GM12878 (cell line): ENCODE data around the gene GNB5. TPM values are rescaled to one million over a fixed set of nuclear protein-coding genes. Genes with fewer than 3 reads are reported as not detected.

Experiments used
- ATAC-seq: fragments of 200-7000 bp; cut with Tn5 transposase; 3 replicates; pipeline ENCODE4 v1.9.1; 2020; ENCODE audit warnings: mild to moderate bottlenecking, moderate library complexity
- BruUV-seq: library from RNA; stranded (reverse); fragments of 400-500 nt; replicated peaks from 2 replicates; lab custom pipeline; 2021; lab: Mats Ljungman, UMichigan
- CTCF ChIA-PET: fragments of 300-600 bp; sonication (Branson Sonifier 250); formaldehyde crosslinking; extraction: SDS; loops from one replicate; lab custom pipeline; 2021; ENCODE audit warnings: inconsistent platforms; lab: Yijun Ruan, JAX
- POLR2A ChIA-PET: fragments of 350-600 bp; formaldehyde crosslinking; extraction: SDS; loops from one replicate; lab custom pipeline; 2021; ENCODE audit warnings: inconsistent platforms; lab: Charles Lee
- RAD21 ChIA-PET: fragments of 300-600 bp; sonication (Branson Sonifier 250); formaldehyde crosslinking; loops from one replicate; lab custom pipeline; 2023; ENCODE audit warnings: antibody characterized with exemption; ENCODE audit not compliant: unreplicated experiment; lab: Charles Lee
- SMC1A ChIA-PET: fragments of 300-600 bp; sonication (Branson Sonifier 250); formaldehyde crosslinking; loops from one replicate; lab custom pipeline; 2023; ENCODE audit not compliant: unreplicated experiment, uncharacterized antibody; lab: Charles Lee
- DNase-seq: peaks from one replicate; pipeline ENCODE4 v3.0.0-alpha.2; 2011; ENCODE audit warnings: low read depth, low spot score
- FAIRE-seq: peaks from 3 replicates; lab custom pipeline; 2011; peaks lifted over from hg19 to GRCh38; lab: Jason Lieb, UNC
- H2AFZ ChIP-seq: 2 replicates; pipeline ENCODE4 v1.6.0; 2011; ENCODE audit warnings: low read depth, low read length, control low read depth; ENCODE audit not compliant: control insufficient read depth
- H3K27ac ChIP-seq: 2 replicates; pipeline ENCODE4 v1.5.1; 2011; ENCODE audit warnings: control low read depth; ENCODE audit not compliant: control insufficient read depth, insufficient read depth
- H3K27me3 ChIP-seq, 2 experiments: replicated peaks in 1 of 2; 2 replicates each; pipeline versions ENCODE4 v1.6.0 to v1.6.1; 2011; ENCODE audit warnings: low read length in 1 of 2; ENCODE audit not compliant: control insufficient read depth in 2 of 2, insufficient read depth in 2 of 2
- H3K36me3 ChIP-seq, 2 experiments: 2 replicates each; pipeline ENCODE4 v1.5.1; 2011; ENCODE audit warnings: low read length in 1 of 2; ENCODE audit not compliant: control insufficient read depth in 2 of 2, insufficient read depth in 2 of 2
- H3K4me1 ChIP-seq: 2 replicates; pipeline ENCODE4 v1.6.1; 2011; ENCODE audit warnings: mild to moderate bottlenecking, low read length, moderate library complexity, mixed read lengths; ENCODE audit not compliant: control insufficient read depth, insufficient read depth
- H3K4me2 ChIP-seq: 2 replicates; pipeline ENCODE4 v1.6.0; 2011; ENCODE audit warnings: control low read depth; ENCODE audit not compliant: control insufficient read depth, insufficient read depth
- H3K4me3 ChIP-seq: fragments of 200-600 bp; sonication (generic); 2 replicates; pipeline ENCODE4 v1.5.1; 2016
- H3K79me2 ChIP-seq: 2 replicates; pipeline ENCODE4 v1.6.0; 2011; ENCODE audit warnings: low read length; ENCODE audit not compliant: control insufficient read depth, insufficient read depth
- H3K9ac ChIP-seq: 2 replicates; pipeline ENCODE4 v1.8.0; 2011; ENCODE audit warnings: low read length, control low read depth, mixed read lengths; ENCODE audit not compliant: control insufficient read depth, insufficient read depth
- H3K9me3 ChIP-seq: replicated peaks from 3 replicates; pipeline ENCODE4 v1.5.1; 2011; ENCODE audit warnings: mild to moderate bottlenecking, low read length; ENCODE audit not compliant: control insufficient read depth, insufficient read depth
- H4K20me1 ChIP-seq: 2 replicates; pipeline ENCODE4 v1.6.0; 2011; ENCODE audit not compliant: control insufficient read depth, insufficient read depth
- BACH1 ChIP-seq: fragments of 450-650 bp; IDR thresholded peaks from 2 replicates; pipeline ENCODE4 v1.6.1; 2017; ENCODE audit warnings: mild to moderate bottlenecking, borderline replicate concordance
- E2F8 ChIP-seq: fragments of 450-650 bp; IDR thresholded peaks from 2 replicates; pipeline ENCODE4 v1.6.1; 2018; ENCODE audit warnings: mild to moderate bottlenecking, low read depth, moderate library complexity; ENCODE audit not compliant: partially characterized antibody
- KLF5 ChIP-seq: fragments of 450-650 bp; IDR thresholded peaks from 2 replicates; pipeline ENCODE4 v1.6.1; 2014; ENCODE audit warnings: mild to moderate bottlenecking; ENCODE audit not compliant: partially characterized antibody
- PML ChIP-seq: IDR thresholded peaks from 2 replicates; pipeline ENCODE4 v1.6.1; 2012; ENCODE audit warnings: low read length, inconsistent platforms
- POLR2A ChIP-seq: IDR thresholded peaks from 2 replicates; pipeline ENCODE4 v1.6.1; 2011; ENCODE audit warnings: low read depth, mild to moderate bottlenecking, low read length
- SKIL ChIP-seq: fragments of 450-650 bp; IDR thresholded peaks from 2 replicates; pipeline ENCODE4 v1.6.1; 2017; ENCODE audit warnings: mild to moderate bottlenecking, low read depth, inconsistent platforms; ENCODE audit not compliant: poor library complexity, severe bottlenecking
- SREBF1 ChIP-seq: IDR thresholded peaks from 2 replicates; pipeline ENCODE4 v1.6.1; 2012; ENCODE audit warnings: mild to moderate bottlenecking, low read length
- ZBTB4 ChIP-seq: fragments of 450-650 bp; formaldehyde crosslinking; IDR thresholded peaks from 2 replicates; pipeline ENCODE4 v1.4.0; 2022; ENCODE audit warnings: mild to moderate bottlenecking, moderate library complexity
- ZNF24 ChIP-seq: fragments of 450-650 bp; IDR thresholded peaks from 2 replicates; pipeline ENCODE4 v1.6.1; 2017; ENCODE audit warnings: antibody characterized with exemption, mild to moderate bottlenecking
- ZNF687 ChIP-seq: fragments of 450-650 bp; IDR thresholded peaks from 2 replicates; pipeline ENCODE4 v1.6.1; 2017; ENCODE audit warnings: mild to moderate bottlenecking, moderate library complexity
- WGBS: methylation state at CpG from one replicate; pipeline ENCODE4 v1.1.6; 2016; ENCODE audit warnings: low lambda C conversion rate; ENCODE audit not compliant: insufficient replicate concordance, insufficient coverage; ENCODE audit errors: missing lambda C conversion rate; 5-methylcytosine and 5-hydroxymethylcytosine counted together
- in situ Hi-C: fragments of 300-500 bp; cut with MboI; formaldehyde crosslinking; loops from 9 replicates; pipeline ENCODE4 v1.14.3; 2018; ENCODE audit warnings: mixed read lengths
- intact Hi-C: fragments of 100-400 bp; cut with micrococcal nuclease; formaldehyde crosslinking; loops from one replicate; pipeline ENCODE4 v1.14.2; 2022; ENCODE audit not compliant: unreplicated experiment
- polyA plus RNA-seq, 11 experiments: library from polyadenylated mRNA; depleted of rRNA in 4 of 11; unstranded in 6 of 11; stranded (reverse) in 5 of 11; fragments of >200 nt; fragmentation: Nextera tagmentation in 4 of 11; fragmentation: Illumina TruSeq in 1 of 11; extraction: Ambion mirVana in 4 of 11; extraction: Trizol in 1 of 11; gene quantifications; 1 replicate in 1 of 11; 2 replicates in 10 of 11; pipeline versions ENCODE4 v1.2.1 to v1.2.3, GENCODE V29; 2011 to 2016; ENCODE audit warnings: inconsistent platforms in 2 of 11, missing spikeins in 2 of 11, low read depth in 1 of 11
- total RNA-seq, 4 experiments: library from RNA; depleted of rRNA in 3 of 4; stranded (reverse); fragments of >200 nt in 3 of 4; fragmentation: Illumina TruSeq in 1 of 4; extraction: Trizol in 1 of 4; gene quantifications; 2 replicates each; pipeline versions ENCODE4 v1.2.1 to v1.2.3, GENCODE V29; 2013 to 2021

The GNB5 gene
- total and polyA plus RNA-seq, 10 of the 15 experiments (the other 5 are each of a cell fraction or from before 2014, with no cell fraction given) = 2.4 to 25.9 (median 15.2) TPM

- TF ChIP-seq SKIL = no peak
- no peak for TF ChIP-seq PML
- TF ChIP-seq ZBTB4 = no peak
These were observed 41.1 kb upstream of the GNB5 start (continued) for GRCh38 chr15:52232327-52232726.

- no peaks in the 10 kb centered on the region for H3K9me3 ChIP-seq
- ATAC-seq (no peak), FAIRE-seq (no peak), DNase-seq (no peak)
- no peak overlapping the region for H3K9ac ChIP-seq
- no peaks in the 10 kb centered on the region for H3K27me3 ChIP-seq
- no peaks in the 10 kb centered on the region for H3K79me2 ChIP-seq
- H4K20me1 ChIP-seq = no peaks in the 10 kb centered on the region
- H3K36me3 ChIP-seq = no peaks in the 10 kb centered on the region
- POLR2A ChIA-PET = interaction anchor here (0.7 kb wide), 1 partner anchor 147 kb away, joined by 3 read pairs; no protein-coding TSS in a partner anchor
- CTCF ChIA-PET = interaction anchor here (0.7 to 13.5 kb wide), 6 partner anchors 14 to 220 kb away, joined by 3 to 235 read pairs (median 6); partner anchors contain the start of gene GNB5
- in situ Hi-C loops = no loop called here
- H2AFZ ChIP-seq = no peak overlapping the region
- SMC1A ChIA-PET = interaction anchor here (1.1 to 8.5 kb wide), 10 partner anchors 7 to 504 kb away, joined by 3 to 93 read pairs (median 4); no protein-coding TSS in a partner anchor
- 81% methylated on average over 1 of the region's 1 CpG for WGBS
- no peak overlapping the region for H3K4me3 ChIP-seq
- BruUV-seq = no TSS peak
- no peak overlapping the region for H3K27ac ChIP-seq
- no peak overlapping the region for H3K4me2 ChIP-seq
- intact Hi-C loops = no loop called here
- peaks cover 49% of the 10 kb centered on the region for H3K4me1 ChIP-seq
- RAD21 ChIA-PET = interaction anchor here (0.6 to 5.7 kb wide), 3 partner anchors 13 to 32 kb away, joined by 3 to 40 read pairs (median 3); no protein-coding TSS in a partner anchor
- TF ChIP-seq BACH1 = no peak
- TF ChIP-seq ZNF687 = no peak
- no peak for TF ChIP-seq SREBF1
- no peak for TF ChIP-seq E2F8
- no peak for TF ChIP-seq ZNF24
- TF ChIP-seq KLF5 = no peak
- no peak for TF ChIP-seq POLR2A
These were observed 38.9 kb upstream of the GNB5 start for GRCh38 chr15:52230073-52230472.
